Measurements from ENCODE around the gene NUBP2.

NUBP2 gene

DNA sequence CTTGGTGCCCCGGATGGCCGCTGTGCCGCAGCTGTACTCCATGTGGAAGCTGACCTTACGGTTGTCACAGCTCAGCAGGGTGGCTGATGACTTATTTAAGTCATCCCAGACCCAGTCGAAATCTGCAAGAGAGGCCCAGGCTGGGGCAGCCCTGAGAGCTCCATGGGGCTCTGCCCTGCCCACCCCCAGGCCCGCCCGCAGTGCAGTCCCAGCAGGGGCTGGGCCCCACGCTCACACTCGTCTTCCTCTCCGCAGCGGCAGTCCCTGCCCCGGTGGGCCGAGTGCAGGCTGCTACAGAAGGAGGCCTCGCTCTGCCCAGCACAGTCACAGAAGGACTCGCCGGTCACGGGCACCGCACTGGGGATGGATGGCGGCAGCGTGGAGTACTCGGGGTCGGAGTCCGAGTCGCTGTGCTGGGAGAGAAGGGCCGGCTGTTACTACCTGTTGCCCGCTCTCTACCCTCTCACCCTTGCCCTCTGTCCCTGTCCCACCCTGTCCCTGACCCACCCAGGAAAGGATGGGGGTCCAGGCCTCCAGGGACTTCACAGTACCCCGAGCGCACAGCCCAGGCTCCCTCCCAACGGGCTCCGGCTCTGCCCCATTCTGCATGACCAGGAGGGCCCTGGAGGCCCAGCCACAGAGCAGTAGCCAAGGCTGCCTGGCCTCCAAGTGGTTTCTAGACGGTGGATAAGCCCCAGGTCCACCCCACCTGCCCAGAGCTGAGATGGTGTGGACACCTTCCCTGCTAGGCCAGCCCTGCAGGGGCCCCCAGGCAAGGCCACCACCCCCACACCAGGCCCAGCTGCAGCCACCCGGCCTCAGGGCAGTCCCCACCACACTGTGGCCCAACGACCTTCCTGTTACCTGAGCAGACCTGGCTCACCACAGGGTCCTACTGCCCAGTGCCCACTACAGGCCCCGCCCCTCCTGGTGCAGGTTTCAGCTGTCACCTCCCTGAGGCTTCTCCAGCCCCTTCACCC, 4.3 kb upstream of the NUBP2 start:
- Histone ChIP-seq H3K36me3 (ENCODE audit: insufficient read depth, low read length) (peaks cover 46% of the 10 kb centered on the region), H2AFZ (ENCODE audit: low read depth, low read length) (no peak overlapping the region), H3K27me3 (ENCODE audit: insufficient read depth, low read length) (no peaks in the 10 kb centered on the region), H3K4me3 (ENCODE audit: low read length) (no peak overlapping the region), H3K9me3 (ENCODE audit: low read length) (no peaks in the 10 kb centered on the region), H3K4me1 (ENCODE audit: insufficient read depth, low read length) (peaks cover 23% of the 10 kb centered on the region)

DNA sequence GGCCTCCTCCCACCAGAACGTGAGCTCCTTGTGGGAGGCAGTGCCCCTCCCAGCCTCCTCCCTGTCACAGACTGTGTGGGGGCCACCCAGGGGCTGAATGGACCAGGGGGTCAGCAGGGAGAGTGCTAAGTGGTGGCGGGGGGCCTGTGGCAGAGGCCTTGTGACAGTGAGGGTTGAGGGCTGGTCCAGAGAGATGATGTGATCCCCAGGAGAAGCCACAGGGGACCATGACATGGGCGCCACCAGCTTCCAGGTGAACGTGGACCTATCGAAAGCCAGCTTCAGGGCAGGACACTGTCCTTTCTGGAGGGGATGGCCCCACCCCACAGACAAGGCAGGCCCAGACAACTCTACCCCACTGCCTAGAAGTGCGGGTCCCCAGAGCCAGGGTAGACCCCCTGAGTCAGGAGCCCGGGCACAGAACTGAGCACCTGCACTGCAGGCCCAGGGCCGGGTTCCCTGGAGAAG, 3.5 kb upstream of the NUBP2 start:
- H3K27me3 ChIP-seq (ENCODE audit: insufficient read depth, low read length) = no peaks in the 10 kb centered on the region
- H3K4me3 ChIP-seq (ENCODE audit: low read length) = no peak overlapping the region
- H3K4me1 ChIP-seq (ENCODE audit: insufficient read depth, low read length) = peaks cover 21% of the 10 kb centered on the region
- no peak overlapping the region for H2AFZ ChIP-seq (ENCODE audit: low read depth, low read length)
- H3K9me3 ChIP-seq (ENCODE audit: low read length) = no peaks in the 10 kb centered on the region
- peaks cover 46% of the 10 kb centered on the region for H3K36me3 ChIP-seq (ENCODE audit: insufficient read depth, low read length)

DNA sequence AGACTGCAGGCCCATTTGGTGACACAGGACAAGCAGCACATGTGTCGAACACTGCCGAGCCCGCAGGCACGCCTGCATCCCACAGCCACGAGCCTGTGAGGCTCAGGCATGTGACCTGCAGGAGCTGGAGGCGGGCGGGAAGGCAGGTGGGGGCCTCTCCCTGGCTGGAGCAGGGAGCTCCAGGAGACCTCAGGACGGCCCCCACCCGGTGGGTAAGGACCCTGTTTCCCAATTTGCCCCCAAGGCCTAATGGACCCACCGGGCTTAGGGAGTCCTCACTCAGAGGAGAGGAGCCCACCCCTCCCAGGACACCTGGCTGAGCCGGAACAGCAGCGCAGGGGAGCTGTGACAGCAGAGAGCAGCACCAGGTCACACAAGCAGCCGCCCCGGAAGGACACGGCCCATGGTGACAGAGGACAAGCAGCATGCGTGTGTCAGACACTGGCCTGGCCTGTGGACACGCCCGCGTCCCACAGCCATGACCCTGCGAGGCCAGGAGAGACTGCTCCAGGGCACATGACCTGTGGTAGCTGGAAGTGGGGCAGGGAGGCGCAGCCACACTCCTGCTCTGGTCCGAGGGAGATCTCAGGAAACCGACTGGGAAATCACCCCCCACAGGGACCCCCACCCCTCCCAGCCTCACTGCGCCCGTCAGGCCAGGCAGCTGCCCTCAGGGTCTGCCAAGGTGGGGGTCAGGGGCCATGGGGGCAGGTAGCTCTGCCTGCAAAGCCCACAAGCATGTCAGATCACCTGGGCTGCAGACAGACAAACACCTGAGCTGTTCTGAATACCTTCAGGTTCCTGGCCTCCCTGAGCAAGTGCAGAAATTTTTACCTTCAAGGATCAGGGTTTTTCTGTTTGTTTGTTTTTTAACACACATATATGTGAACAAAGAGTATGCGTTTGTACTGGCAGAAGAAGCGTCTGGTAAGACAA, 2.8 kb upstream of the NUBP2 start:
- Histone ChIP-seq H3K4me1 (ENCODE audit: insufficient read depth, low read length) (peaks cover 16% of the 10 kb centered on the region), H3K9me3 (ENCODE audit: low read length) (no peaks in the 10 kb centered on the region), H3K4me3 (ENCODE audit: low read length) (no peak overlapping the region), H3K27me3 (ENCODE audit: insufficient read depth, low read length) (no peaks in the 10 kb centered on the region), H2AFZ (ENCODE audit: low read depth, low read length) (no peak overlapping the region), H3K36me3 (ENCODE audit: insufficient read depth, low read length) (peaks cover 46% of the 10 kb centered on the region)

DNA sequence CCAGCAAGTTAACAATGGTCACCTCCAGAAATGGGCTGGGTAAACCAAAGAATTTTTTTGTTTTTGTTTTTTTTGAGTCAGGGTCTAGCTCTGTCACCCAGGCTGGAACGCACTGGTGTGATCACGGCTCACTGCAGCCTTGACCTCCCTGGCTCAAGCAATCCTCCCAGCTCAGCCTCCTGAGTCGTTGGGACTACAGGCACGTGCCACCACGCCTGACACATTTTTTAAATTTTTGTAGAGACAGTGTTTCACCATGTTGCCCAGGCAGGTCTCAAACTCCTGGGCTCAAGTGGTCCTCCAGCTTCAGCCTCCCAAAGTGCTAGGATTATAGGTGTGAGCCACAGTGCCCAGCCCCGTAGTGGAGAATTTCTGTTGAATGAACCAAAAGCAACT, 2.1 kb upstream of the NUBP2 start:
- H3K4me3 ChIP-seq (ENCODE audit: low read length) = peak overlapping the region; percentile 95
- H3K4me1 ChIP-seq (ENCODE audit: insufficient read depth, low read length) = peaks cover 16% of the 10 kb centered on the region
- H3K9me3 ChIP-seq (ENCODE audit: low read length) = no peaks in the 10 kb centered on the region
- no peak overlapping the region for H2AFZ ChIP-seq (ENCODE audit: low read depth, low read length)
- no peaks in the 10 kb centered on the region for H3K27me3 ChIP-seq (ENCODE audit: insufficient read depth, low read length)
- peaks cover 46% of the 10 kb centered on the region for H3K36me3 ChIP-seq (ENCODE audit: insufficient read depth, low read length)

DNA sequence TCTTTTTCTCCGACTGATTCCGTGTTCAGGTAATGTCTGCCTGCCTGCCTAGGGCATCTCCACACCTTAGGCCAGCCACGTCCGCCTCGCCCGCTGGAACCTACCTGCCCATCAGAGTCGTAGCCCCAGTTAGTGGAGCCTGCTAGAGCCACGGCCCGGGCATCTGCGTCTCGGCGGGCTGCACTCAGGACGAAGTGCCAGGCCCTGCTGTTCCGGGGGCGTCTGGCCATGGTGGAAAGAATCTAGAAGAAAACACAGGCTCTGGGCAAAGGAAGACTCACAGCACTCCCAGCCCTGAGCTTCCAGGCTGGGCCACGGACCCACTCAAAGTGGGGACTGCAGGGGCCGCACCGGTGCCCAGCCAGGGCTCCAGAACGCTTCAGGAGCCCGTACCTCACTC, 1.5 kb upstream of the NUBP2 start:
- Histone ChIP-seq H2AFZ (ENCODE audit: low read depth, low read length) (no peak overlapping the region), H3K36me3 (ENCODE audit: insufficient read depth, low read length) (peaks cover 43% of the 10 kb centered on the region)

DNA sequence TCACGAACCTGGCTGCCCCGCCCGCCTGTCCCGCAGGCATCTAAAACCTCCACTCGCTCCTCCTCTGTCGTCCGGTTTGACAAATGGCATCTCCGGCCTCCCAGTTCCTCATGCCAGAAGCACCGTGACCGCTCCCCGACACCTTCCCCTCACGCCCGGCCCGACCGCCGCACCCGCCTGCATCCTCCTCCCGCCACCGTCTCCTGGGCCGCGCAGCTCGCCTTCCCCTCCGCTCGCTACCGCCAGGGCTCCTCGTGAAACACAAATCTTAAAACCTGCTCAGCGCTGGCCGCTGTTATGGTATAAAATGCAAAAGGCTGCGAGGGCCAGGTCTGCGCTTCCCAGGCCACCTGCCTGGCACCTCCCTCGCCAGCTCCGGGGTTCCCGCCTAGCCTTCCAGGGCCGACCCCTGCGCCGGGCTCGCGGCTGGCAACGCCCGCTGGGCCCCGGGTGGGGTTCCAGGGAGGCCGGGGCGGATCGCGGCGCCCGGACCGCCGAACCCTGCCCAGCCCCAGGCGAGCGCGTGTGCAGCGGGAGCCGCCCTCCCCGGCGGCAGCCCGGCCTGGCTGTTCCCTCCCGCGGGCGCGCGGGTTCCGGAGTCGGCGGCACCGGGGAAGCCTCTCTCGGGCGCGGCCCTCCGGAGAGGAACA, 877 bp upstream of the NUBP2 start:
- Histone ChIP-seq H3K9me3 (ENCODE audit: low read length) (no peaks in the 10 kb centered on the region), H2AFZ (ENCODE audit: low read depth, low read length) (no peak overlapping the region), H3K36me3 (ENCODE audit: insufficient read depth, low read length) (peaks cover 45% of the 10 kb centered on the region), H3K4me3 (ENCODE audit: low read length) (peak overlapping the region; percentile 95), H3K27me3 (ENCODE audit: insufficient read depth, low read length) (no peaks in the 10 kb centered on the region), H3K4me1 (ENCODE audit: insufficient read depth, low read length) (peaks cover 16% of the 10 kb centered on the region)

More for the DNA sequence above, 1.5 kb upstream of the NUBP2 start:
- Histone ChIP-seq H3K4me1 (ENCODE audit: insufficient read depth, low read length) (peaks cover 16% of the 10 kb centered on the region), H3K4me3 (ENCODE audit: low read length) (peak overlapping the region; percentile 95), H3K9me3 (ENCODE audit: low read length) (no peaks in the 10 kb centered on the region), H3K27me3 (ENCODE audit: insufficient read depth, low read length) (no peaks in the 10 kb centered on the region)

DNA sequence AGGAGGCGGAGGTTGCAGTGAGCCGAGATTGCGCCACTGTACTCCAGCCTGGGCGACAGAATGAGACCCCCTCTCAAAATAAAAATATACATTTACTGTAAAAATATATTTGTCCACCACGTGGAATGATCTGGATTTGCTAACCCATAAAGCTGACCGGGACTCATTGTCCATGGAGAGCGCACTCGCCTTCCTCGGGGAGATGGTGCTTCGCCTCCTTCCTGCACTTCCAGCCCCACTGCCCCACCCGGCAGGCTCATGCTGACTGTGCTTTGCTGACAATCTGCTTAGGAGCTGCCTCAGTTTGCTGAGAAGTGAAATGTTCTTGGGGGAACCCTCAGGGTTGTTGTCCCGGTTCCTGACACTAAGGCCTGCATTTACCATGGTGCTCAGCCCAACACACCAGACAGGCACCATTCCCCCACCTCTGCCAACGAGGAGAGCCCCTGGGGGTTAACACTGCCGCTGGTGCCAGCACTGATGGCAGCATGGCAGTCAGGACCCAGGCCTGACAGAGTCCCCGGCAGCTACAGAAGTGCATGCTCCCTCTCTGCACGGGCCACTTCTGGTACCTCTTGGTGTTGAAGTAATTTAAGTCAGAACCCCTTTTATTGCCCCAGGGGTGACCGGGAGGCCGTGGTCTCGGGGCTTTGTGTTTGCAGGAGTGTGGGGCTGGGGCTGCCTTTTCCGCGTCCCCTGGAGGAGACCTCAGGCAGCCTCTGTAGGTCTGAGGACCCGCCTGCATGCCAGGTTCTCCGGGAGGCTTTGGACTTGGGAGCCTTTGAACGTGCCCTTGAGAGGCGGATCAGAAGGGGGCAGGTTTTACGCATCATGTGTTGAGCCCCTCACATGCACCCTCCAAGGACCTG, 2.5 kb downstream of the NUBP2 start:
- Histone ChIP-seq H3K4me3 (ENCODE audit: low read length) (no peak overlapping the region), H2AFZ (ENCODE audit: low read depth, low read length) (no peak overlapping the region), H3K27me3 (ENCODE audit: insufficient read depth, low read length) (no peaks in the 10 kb centered on the region), H3K36me3 (ENCODE audit: insufficient read depth, low read length) (peaks cover 49% of the 10 kb centered on the region), H3K4me1 (ENCODE audit: insufficient read depth, low read length) (peaks cover 16% of the 10 kb centered on the region), H3K9me3 (ENCODE audit: low read length) (no peaks in the 10 kb centered on the region)

DNA sequence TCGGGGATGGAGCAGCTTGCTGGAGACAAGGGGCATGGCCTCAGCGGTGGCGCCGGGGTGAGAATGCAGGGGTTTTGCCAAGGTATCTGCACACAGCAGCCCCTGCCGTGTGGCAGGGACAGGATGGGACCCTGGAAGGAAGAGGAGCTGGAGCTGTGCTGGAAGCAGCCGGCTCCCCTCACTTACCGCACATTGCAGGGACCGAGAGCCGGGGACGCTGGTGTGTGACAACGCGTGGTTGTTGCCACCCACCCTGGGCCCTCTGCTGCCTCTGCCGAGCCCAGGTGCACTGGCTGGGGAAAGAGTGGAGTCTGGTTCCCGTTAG, 3.0 kb downstream of the NUBP2 start:
- Histone ChIP-seq H3K4me3 (ENCODE audit: low read length) (no peak overlapping the region), H3K27me3 (ENCODE audit: insufficient read depth, low read length) (no peaks in the 10 kb centered on the region), H2AFZ (ENCODE audit: low read depth, low read length) (no peak overlapping the region), H3K36me3 (ENCODE audit: insufficient read depth, low read length) (peaks cover 50% of the 10 kb centered on the region), H3K9me3 (ENCODE audit: low read length) (no peaks in the 10 kb centered on the region), H3K4me1 (ENCODE audit: insufficient read depth, low read length) (peaks cover 16% of the 10 kb centered on the region)

DNA sequence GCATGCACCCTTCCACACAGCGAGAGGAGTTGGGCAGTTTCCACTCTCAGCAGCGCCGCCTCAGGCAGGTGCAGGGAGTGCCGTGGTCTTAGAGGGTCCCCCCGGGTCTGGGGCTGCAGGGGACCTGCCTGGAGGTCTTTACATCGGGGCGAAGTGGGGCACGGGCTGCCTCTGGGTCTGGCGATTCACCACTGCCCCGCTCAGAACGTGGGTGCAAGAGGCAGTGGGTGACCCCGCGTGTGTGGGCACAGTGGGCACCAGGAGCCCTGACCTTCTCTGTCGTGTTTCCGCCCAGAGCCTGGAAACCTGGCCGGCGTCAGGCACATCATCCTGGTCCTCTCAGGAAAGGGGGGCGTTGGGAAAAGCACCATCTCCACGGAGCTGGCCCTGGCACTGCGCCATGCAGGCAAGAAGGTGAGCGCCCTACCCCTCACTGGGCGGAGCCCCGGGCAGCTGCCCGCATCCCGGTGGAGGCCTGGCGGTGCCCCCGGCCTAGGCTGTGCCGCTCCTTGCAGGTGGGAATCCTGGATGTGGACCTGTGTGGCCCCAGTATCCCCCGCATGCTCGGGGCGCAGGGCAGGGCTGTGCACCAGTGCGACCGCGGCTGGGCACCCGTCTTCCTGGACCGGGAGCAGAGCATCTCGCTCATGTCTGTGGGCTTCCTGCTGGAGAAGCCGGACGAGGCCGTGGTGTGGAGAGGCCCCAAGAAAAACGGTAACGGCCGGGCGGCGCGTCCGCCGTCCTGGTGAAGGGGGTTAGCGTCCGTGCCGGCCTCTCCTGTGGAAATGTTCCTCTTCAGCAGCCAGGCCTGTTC, 3.7 kb downstream of the NUBP2 start:
- H3K36me3 ChIP-seq (ENCODE audit: insufficient read depth, low read length) = peaks cover 45% of the 10 kb centered on the region
- H3K4me3 ChIP-seq (ENCODE audit: low read length) = no peak overlapping the region
- no peaks in the 10 kb centered on the region for H3K27me3 ChIP-seq (ENCODE audit: insufficient read depth, low read length)
- H3K9me3 ChIP-seq (ENCODE audit: low read length) = no peaks in the 10 kb centered on the region
- H3K4me1 ChIP-seq (ENCODE audit: insufficient read depth, low read length) = peaks cover 9% of the 10 kb centered on the region
- no peak overlapping the region for H2AFZ ChIP-seq (ENCODE audit: low read depth, low read length)

DNA sequence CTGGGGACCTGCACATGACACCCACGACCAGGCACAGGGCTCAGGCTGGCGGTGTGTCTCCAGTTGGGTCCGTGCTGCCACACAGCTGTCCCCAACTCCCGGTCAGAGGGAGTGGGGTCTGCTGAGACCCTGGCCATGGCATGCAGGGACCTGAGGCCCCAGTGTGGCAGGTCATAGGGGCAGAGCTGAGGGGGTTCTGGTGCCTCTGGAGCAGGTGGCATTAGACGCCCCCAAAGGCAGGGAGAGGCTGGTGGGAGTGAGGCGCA, 4.2 kb downstream of the NUBP2 start:
- Histone ChIP-seq H3K9me3 (ENCODE audit: low read length) (no peaks in the 10 kb centered on the region), H3K27me3 (ENCODE audit: insufficient read depth, low read length) (no peaks in the 10 kb centered on the region), H3K4me3 (ENCODE audit: low read length) (no peak overlapping the region), H3K4me1 (ENCODE audit: insufficient read depth, low read length) (peaks cover 5% of the 10 kb centered on the region), H2AFZ (ENCODE audit: low read depth, low read length) (no peak overlapping the region), H3K36me3 (ENCODE audit: insufficient read depth, low read length) (peaks cover 45% of the 10 kb centered on the region)

DNA sequence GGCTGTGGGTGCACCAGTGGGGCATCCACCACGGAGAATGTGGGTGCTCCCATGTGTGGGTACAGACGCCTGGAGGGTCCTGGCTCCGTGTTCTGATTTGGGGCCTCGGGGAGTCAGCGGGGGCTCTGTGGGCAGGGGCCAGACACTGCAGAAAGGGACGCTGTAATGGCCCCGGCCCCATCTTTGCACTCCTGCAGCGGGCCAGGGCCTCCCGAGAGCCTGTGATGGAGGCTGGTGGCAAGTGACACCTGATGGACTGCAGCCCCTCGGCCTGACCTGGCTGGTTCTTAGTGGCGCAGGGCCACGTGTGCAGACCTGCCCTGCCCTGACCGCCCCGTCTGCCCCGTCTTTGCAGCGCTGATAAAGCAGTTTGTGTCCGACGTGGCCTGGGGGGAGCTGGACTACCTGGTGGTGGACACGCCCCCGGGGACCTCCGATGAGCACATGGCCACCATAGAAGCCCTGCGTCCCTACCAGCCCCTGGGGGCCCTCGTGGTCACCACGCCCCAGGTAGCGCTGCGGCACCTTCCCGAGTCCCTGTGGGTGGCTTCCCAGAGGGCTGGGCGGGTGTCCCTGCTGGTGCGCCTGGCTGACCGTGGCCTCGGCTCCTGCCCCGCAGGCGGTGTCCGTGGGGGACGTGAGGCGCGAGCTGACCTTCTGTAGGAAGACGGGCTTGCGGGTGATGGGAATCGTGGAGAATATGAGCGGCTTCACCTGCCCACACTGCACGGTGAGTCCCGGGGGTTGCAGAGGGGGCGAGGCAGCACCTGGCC, 4.7 kb downstream of the NUBP2 start:
- no peaks in the 10 kb centered on the region for H3K9me3 ChIP-seq (ENCODE audit: low read length)
- peaks cover 45% of the 10 kb centered on the region for H3K36me3 ChIP-seq (ENCODE audit: insufficient read depth, low read length)
- H2AFZ ChIP-seq (ENCODE audit: low read depth, low read length) = no peak overlapping the region
- H3K27me3 ChIP-seq (ENCODE audit: insufficient read depth, low read length) = no peaks in the 10 kb centered on the region
- H3K4me1 ChIP-seq (ENCODE audit: insufficient read depth, low read length) = peaks cover 5% of the 10 kb centered on the region
- no peak overlapping the region for H3K4me3 ChIP-seq (ENCODE audit: low read length)
